Vagina (tissue), 2 donors: Measurements from ENCODE around the gene COL5A1.

Experiments used
- CTCF ChIP-seq, 3 experiments: fragments of 450-650 bp in 2 of 3; fragments of 200-600 bp in 1 of 3; sonication (generic) in 1 of 3; IDR thresholded peaks; one replicate each; pipeline ENCODE4 v1.5.1; 2017 to 2019; ENCODE audit warnings: antibody characterized with exemption in 3 of 3, mild to moderate bottlenecking in 2 of 3, moderate library complexity in 2 of 3
- POLR2A ChIP-seq, 2 donors: fragments of 450-650 bp; IDR thresholded peaks; one replicate each; pipeline ENCODE4 v1.6.1; 2017; ENCODE audit warnings: antibody characterized with exemption in 2 of 2, mild to moderate bottlenecking in 2 of 2, moderate library complexity in 2 of 2
- POLR2AphosphoS5 ChIP-seq, 2 donors: sonication (generic); formaldehyde crosslinking; IDR thresholded peaks; one replicate each; pipeline ENCODE4 v1.9.0; 2017; ENCODE audit warnings: antibody characterized with exemption in 2 of 2, mild to moderate bottlenecking in 2 of 2, low read depth in 1 of 2; ENCODE audit not compliant: insufficient read depth in 1 of 2

DNA sequence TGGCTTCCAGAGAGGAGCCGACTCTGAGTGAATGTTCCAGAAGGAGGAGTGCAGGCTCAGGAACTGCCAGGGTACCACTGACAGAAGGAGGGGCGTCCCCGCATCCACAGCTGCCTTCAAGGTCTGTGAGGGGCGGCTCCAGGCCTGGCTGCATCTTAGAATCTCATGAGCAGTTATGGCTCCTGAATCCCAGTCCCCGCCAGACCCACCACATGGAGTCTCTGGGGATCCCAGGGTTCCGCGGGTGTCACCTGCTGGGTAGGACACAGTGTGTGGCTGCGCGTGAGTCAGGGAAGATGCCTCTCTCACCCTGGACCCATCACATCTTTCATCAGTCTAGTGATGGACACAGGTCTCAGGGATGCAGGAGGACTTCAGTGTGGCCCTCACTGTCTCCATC, 79.2 kb downstream of the COL5A1 start:
- TF ChIP-seq CTCF (IDR thresholded peaks at IDR 0.05) (no peak), POLR2A (IDR thresholded peaks at IDR 0.05) (no peak), POLR2AphosphoS5 (IDR thresholded peaks at IDR 0.05; ENCODE audit: insufficient read depth in 1 of 2, low read depth in 1 of 2) (no peak)
